ENCODE data around the gene PACC1. TPM values are rescaled to one million over a fixed set of nuclear protein-coding genes. Genes with fewer than 3 reads are reported as not detected.

Gene PACC1
- total RNA-seq, 4 donors from 2014 or later: 2.9 to 5.5 (median 4.9) TPM

- DNase-seq: no peak
- no peaks in the 10 kb centered on the region for H3K9me3 ChIP-seq
- no peak overlapping the region for H3K27ac ChIP-seq
- intact Hi-C loops (cut with DNase I): loop anchor here (10.0 kb wide), 2 partner anchors 85 to 785 kb away; partner anchors contain the start of gene NEK2
- H3K36me3 ChIP-seq: no peaks in the 10 kb centered on the region
- 85 to 93% methylated on average over 5 of the region's 5 CpGs for WGBS, 2 donors
- H3K4me3 ChIP-seq (replicated peaks in 1 of 3): no peak overlapping the region
- no peaks in the 10 kb centered on the region for H3K27me3 ChIP-seq
- no peak for TF ChIP-seq POLR2A (IDR thresholded peaks at IDR 0.05)
- TF ChIP-seq CTCF (IDR thresholded peaks at IDR 0.05): no peak
- H3K4me1 ChIP-seq: peaks cover 0 to 6% of the 10 kb centered on the region in 2 donors
Observed at GRCh38 chr1:212459656-212460055, 45.0 kb upstream of the PACC1 start.

- no peaks in the 10 kb centered on the region for H3K36me3 ChIP-seq
- no peak overlapping the region for H3K4me3 ChIP-seq (replicated peaks in 1 of 3)
- peaks cover 0 to 6% of the 10 kb centered on the region in 2 donors for H3K4me1 ChIP-seq
- intact Hi-C loops (cut with DNase I): loop anchor here (10.0 kb wide), 2 partner anchors 84 to 784 kb away; partner anchors contain the start of gene NEK2
- no peak overlapping the region for H3K27ac ChIP-seq
- no peak for DNase-seq
- 21 to 27% methylated on average over 1 of the region's 1 CpG for WGBS, 2 donors
- H3K9me3 ChIP-seq: no peaks in the 10 kb centered on the region
- no peaks in the 10 kb centered on the region for H3K27me3 ChIP-seq
- TF ChIP-seq POLR2A (IDR thresholded peaks at IDR 0.05): no peak
- no peak for TF ChIP-seq CTCF (IDR thresholded peaks at IDR 0.05)
Observed at GRCh38 chr1:212458817-212459216, 44.1 kb upstream of the PACC1 start.

GRCh38 chr1:212457740-212458338, 43.2 kb upstream of the PACC1 start:
- intact Hi-C loops (cut with DNase I): loop anchor here (10.0 kb wide), 2 partner anchors 83 to 783 kb away; partner anchors contain the start of gene NEK2
- TF ChIP-seq POLR2A (IDR thresholded peaks at IDR 0.05) (no peak), CTCF (IDR thresholded peaks at IDR 0.05) (peak in 2 of 6 experiments; percentile 37 to 41)
- DNase-seq: peak in 1 of 2 donors; percentile 18
- no peaks in the 10 kb centered on the region for H3K9me3 ChIP-seq
- H3K27ac ChIP-seq: no peak overlapping the region
- peaks cover 0 to 6% of the 10 kb centered on the region in 2 donors for H3K4me1 ChIP-seq
- H3K27me3 ChIP-seq: no peaks in the 10 kb centered on the region
- H3K36me3 ChIP-seq: no peaks in the 10 kb centered on the region
- 42 to 49% methylated on average over 8 of the region's 8 CpGs for WGBS, 2 donors
- H3K4me3 ChIP-seq (replicated peaks in 1 of 3): no peak overlapping the region

- Histone ChIP-seq H3K4me1 (peaks cover 0 to 6% of the 10 kb centered on the region in 2 donors), H3K36me3 (no peaks in the 10 kb centered on the region), H3K9me3 (no peaks in the 10 kb centered on the region), H3K27ac (no peak overlapping the region), H3K27me3 (no peaks in the 10 kb centered on the region), H3K4me3 (replicated peaks in 1 of 3) (no peak overlapping the region)
- 43 to 44% methylated on average over 10 of the region's 10 CpGs for WGBS, 2 donors
- TF ChIP-seq CTCF (IDR thresholded peaks at IDR 0.05) (peak; percentile 89 to 99 (median 94)), POLR2A (IDR thresholded peaks at IDR 0.05) (no peak)
- DNase-seq: peak; percentile 86 to 90
- intact Hi-C loops (cut with DNase I): loop anchor here (10.0 kb wide), 2 partner anchors 81 to 781 kb away; partner anchors contain the start of gene NEK2
Observed at GRCh38 chr1:212455803-212456528, 41.3 kb upstream of the PACC1 start.

- Histone ChIP-seq H3K9me3 (no peaks in the 10 kb centered on the region), H3K27me3 (no peaks in the 10 kb centered on the region), H3K27ac (no peak overlapping the region), H3K4me1 (peaks cover 0 to 6% of the 10 kb centered on the region in 2 donors), H3K36me3 (no peaks in the 10 kb centered on the region), H3K4me3 (replicated peaks in 1 of 3) (no peak overlapping the region)
- DNase-seq: no peak
- TF ChIP-seq POLR2A (IDR thresholded peaks at IDR 0.05): no peak
- no peak for TF ChIP-seq CTCF (IDR thresholded peaks at IDR 0.05)
- intact Hi-C loops (cut with DNase I): loop anchor here (10.0 kb wide), 2 partner anchors 81 to 781 kb away; partner anchors contain the start of gene NEK2
- WGBS, 2 donors: 88 to 93% methylated on average over 2 of the region's 2 CpGs
Observed at GRCh38 chr1:212455401-212455800, 40.7 kb upstream of the PACC1 start.
